HFF-Myc (cell line): ENCODE results near the gene PNMA3.
"Not testable (repeated sequence)": the region's sequence is repeated elsewhere in the genome, so short reads cannot be mapped to it uniquely, and the experiment has no call there.

Experiments
- DNase-seq: peaks from one replicate; pipeline ENCODE4 v3.0.0-alpha.2; 2011; ENCODE audit warnings: low read depth; ENCODE audit errors: extremely low read depth
- H3K4me3 ChIP-seq: replicated peaks from 2 replicates; pipeline ENCODE4 v1.5.1; 2011; ENCODE audit warnings: low read depth, mild to moderate bottlenecking, control low read depth, low read length
- TF ChIP-seq, protein P1 (sequence below): IDR thresholded peaks from 2 replicates; pipeline ENCODE4 v1.5.1; 2012; ENCODE audit warnings: mild to moderate bottlenecking, low read depth, low read length, control low read depth; ENCODE audit errors: missing control alignments

The PNMA3 gene

DNA sequence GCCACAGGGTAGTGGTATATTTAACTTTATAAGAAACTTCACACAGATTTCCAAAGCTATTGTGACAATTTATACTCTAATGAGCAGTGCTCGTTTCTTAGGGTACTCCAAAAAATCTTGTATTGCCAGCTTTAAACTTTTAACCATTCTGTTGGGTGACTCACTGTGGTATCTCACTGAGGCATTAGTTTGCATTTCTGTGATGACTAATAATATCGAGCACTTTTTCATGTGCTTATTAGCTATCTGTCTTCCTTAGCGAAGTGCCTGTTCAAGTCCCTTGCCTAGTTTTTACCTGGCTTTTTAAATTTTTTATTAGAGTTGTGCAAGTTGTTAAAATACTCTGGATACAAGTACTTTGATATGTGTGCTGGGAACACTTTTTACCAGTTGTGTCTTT is 5.5 kb downstream of the PNMA3 start:
- TF ChIP-seq, protein P1, sequence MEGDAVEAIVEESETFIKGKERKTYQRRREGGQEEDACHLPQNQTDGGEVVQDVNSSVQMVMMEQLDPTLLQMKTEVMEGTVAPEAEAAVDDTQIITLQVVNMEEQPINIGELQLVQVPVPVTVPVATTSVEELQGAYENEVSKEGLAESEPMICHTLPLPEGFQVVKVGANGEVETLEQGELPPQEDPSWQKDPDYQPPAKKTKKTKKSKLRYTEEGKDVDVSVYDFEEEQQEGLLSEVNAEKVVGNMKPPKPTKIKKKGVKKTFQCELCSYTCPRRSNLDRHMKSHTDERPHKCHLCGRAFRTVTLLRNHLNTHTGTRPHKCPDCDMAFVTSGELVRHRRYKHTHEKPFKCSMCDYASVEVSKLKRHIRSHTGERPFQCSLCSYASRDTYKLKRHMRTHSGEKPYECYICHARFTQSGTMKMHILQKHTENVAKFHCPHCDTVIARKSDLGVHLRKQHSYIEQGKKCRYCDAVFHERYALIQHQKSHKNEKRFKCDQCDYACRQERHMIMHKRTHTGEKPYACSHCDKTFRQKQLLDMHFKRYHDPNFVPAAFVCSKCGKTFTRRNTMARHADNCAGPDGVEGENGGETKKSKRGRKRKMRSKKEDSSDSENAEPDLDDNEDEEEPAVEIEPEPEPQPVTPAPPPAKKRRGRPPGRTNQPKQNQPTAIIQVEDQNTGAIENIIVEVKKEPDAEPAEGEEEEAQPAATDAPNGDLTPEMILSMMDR = no peak
- H3K4me3 ChIP-seq = no peak overlapping the region
- no peak for DNase-seq

DNA sequence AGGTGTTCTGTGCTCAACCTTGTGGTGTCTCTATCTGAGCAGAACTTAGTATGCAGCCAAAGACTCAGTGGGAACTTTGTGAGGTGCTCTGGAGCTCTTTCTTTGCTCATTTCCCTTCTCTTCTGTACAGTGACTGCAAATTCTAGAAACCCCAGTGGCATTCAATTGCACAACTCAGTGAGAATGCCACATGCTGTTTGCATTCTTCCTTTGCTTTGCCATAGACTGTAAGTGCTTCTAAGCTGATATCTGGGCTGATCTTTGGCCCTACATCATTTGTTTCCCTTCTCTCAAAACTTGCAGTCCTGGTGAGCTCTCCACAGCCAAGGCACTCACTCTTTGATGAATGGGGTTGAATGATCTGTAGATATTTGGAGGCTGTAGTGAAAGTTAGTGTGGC is 7.0 kb downstream of the PNMA3 start:
- H3K4me3 ChIP-seq = no peak overlapping the region
- TF ChIP-seq, protein P1 = no peak
- DNase-seq = no peak

DNA sequence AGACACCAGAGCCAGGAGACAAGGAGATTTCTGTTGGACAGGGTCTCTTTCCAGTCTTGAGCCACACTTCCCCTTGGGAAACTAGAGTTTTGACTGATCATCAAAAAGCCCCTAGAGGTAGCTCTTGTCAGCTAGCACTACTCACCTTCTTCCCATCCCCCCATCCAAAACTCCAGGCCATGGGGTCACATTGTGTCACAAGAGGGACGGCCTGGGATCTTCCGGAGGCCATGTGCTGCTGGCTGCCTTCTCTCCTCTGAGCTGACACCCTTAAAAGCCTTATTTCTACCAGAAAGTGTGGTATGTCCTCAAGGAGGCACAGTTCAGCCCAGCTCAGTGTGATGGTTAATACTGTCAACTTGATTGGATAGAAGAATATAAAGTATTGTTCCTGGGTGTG is 7.8 kb downstream of the PNMA3 start:
- DNase-seq = no peak
- TF ChIP-seq, protein P1 = no peak
- no peak overlapping the region for H3K4me3 ChIP-seq

GRCh38 chrX:153065389-153065788 is 9.1 kb downstream of the PNMA3 start:
- TF ChIP-seq, protein P1 = no peak
- no peak overlapping the region for H3K4me3 ChIP-seq
- DNase-seq = no peak

DNA sequence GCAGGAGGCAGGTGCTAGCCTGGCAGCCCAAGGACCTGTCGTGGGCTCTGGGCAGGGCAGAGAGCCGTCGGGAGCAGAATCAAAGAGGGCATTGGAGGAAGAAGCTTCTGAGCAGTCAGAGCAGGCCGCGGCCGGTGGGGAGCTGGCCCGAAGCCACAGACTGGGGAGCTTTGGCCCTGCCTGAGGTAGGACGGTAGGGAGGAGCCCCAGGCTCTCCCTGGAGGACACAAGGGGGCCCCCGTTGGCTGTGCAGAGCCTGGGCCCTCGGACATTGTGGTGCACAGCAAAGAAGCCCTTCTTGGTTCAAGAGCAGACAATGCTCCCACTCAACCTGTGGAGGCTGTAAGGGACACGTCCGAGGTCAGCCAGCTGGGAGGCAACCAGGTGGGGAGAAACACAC is 10.1 kb downstream of the PNMA3 start:
- H3K4me3 ChIP-seq, DNase-seq: not testable (repeated sequence)

DNA sequence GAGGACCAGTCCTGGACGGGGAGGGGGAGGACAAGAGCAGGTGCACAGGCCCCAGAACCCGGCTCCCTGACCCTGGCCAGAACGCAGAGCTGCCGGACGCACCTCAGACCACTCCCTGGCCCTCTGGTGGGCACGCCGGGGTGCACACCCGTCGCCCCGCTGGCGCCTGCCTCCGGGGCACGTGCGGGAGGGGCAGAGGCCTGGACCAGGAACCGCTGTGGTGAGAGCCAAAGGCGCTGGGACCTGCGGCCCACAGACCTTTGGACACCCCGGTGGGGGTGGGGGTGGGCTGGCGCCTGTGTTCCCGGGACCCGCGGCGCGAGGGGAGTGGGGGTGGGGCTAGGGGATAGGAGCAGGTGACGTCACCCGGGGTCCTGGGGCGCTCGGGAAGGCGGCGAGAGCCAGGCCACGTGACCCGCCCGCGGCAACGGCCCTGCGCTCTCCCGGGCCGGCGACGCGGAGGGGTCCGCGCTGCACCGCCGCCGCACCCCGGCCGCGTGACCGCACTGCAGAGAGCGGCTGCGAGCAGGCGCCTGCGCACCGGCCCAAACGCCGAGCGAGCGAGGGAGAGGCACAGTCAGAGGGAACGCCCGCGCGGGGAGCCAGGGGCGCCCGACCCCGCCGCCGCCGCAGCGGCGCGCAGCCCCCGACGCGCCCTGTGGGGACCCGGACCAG is 15.8 kb downstream of the PNMA3 start, which contains the start of gene PNMA6A:
Gene PNMA6A (plus strand): TSS at position 546 of the 675 bp plus-strand sequence. CDS start 609 bp downstream, outside the sequence.
- not testable (repeated sequence) for DNase-seq, H3K4me3 ChIP-seq

DNA sequence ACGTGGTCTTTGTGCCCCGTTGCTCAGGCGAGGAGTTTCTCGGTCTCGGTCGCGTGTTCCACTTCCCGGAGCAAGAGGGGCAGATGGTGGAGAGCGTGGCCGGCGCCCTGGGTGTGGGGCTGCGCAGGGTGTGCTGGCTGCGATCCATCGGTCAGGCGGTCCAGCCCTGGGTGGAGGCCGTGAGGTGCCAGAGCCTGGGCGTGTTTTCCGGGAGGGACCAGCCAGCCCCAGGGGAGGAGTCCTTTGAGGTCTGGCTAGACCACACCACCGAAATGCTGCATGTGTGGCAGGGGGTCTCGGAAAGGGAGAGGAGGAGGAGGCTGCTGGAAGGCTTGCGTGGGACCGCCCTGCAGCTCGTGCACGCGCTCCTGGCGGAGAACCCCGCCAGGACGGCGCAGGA is 17.1 kb downstream of the PNMA3 start:
- not testable (repeated sequence) for DNase-seq

GRCh38 chrX:153074262-153074899 is 18.1 kb downstream of the PNMA3 start:
- no peak overlapping the region for H3K4me3 ChIP-seq
- TF ChIP-seq, protein P1 = no peak
- DNase-seq = no peak

More for the DNA sequence above, 17.1 kb downstream of the PNMA3 start:
- H3K4me3 ChIP-seq = not testable (repeated sequence)
